ENCODE results near the gene ABCB6.
A peak's percentile ranks its signal among the peaks of the same experiment; 100 is the strongest.
"Not testable (repeated sequence)": the region's sequence is repeated elsewhere in the genome, so short reads cannot be mapped to it uniquely, and the experiment has no call there.

The ABCB6 gene

DNA sequence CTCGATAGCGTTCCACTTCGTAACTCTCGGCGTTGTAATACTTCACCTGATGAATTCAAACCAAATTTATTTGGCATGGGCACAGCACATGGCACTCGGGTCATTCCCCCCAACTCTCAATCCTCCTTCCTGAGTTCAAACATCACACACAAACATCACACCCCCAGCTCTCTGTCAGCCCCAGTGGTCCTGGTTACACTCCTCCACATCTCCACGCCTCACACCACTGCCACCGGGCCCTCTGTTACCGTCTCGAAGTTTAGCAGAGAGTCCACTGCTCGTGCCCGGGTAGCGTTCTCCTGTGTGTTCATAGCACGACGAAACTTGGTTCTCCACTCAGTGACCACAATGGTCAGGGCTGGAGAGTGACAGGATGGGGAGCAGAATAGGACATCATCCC, 4.6 kb downstream of the ABCB6 start:
- DNase-seq (ENCODE audit: low read depth in 1 of 2, low spot score in 1 of 2) = no peak

DNA sequence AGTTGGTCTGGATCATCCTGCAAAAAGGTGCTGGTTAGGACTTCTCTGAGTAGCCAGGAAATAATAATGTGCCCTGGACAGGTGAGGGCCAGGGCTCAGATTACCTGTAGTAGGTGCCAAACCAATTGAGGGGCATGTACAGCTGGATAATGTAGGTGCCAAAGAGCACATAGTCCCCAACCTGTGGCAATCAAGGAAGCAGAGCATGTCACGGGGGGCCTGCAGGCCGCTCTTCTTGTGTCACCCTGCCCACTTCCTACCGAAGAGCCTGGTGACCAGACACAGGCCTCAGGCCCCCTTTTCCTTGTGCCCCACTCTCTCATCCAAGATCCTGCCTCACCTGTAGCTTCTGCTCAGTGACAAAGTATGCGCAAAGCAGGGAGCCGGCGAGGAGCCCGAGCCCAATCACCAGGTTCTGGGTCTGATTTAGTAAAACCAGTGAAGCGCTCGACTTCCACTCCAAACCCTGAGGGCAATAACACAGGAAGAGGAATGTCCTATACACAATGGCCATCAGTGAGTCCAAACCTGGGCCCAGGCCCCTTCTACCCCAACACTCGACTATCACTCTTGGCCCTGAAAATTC, 5.2 kb downstream of the ABCB6 start:
- no peak for DNase-seq (ENCODE audit: low read depth in 1 of 2, low spot score in 1 of 2)

DNA sequence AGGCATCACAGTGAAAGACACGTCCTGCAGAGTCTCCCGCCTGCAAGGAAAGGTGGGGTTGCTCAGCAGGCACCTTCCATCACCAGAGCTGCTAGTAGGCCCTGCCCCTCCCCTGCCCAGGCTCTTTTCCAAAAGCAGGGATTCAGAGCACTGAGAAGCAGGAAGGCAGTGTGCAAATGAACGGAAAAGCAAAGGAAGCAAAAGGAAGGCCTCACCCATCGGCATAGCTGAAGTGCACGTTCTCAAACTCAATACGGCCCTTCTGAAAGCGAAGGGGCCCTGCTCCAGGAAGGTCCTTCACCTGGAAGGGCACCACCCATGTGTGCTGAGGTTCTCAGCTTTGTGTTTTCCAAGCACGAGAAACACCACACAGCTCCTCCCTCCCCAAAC, 5.7 kb downstream of the ABCB6 start:
- DNase-seq (ENCODE audit: low read depth in 1 of 2, low spot score in 1 of 2) = no peak

DNA sequence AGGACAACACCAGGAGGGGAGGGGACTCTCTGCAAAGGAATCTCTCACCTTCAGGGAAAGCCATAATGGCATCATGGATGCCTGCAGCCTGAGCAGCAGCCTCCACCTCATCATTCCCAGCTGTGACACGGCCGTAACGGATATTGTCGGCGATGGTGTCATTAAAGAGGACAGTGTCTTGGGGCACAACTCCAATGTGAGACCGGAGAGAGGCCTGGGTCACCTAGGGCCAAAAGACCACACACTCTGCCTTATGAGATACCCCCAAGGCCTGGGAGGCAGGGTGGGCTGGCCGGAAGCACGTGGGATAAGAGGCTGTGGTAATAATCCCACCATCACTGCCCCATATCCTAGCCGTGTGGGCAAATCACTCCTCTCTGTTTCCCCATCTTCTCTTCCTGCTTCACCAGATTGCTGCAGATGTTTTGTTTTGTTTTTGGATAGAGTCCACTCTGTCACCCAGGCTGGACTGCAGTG, 7.8 kb downstream of the ABCB6 start:
- no peak for DNase-seq (ENCODE audit: low read depth in 1 of 2, low spot score in 1 of 2)

DNA sequence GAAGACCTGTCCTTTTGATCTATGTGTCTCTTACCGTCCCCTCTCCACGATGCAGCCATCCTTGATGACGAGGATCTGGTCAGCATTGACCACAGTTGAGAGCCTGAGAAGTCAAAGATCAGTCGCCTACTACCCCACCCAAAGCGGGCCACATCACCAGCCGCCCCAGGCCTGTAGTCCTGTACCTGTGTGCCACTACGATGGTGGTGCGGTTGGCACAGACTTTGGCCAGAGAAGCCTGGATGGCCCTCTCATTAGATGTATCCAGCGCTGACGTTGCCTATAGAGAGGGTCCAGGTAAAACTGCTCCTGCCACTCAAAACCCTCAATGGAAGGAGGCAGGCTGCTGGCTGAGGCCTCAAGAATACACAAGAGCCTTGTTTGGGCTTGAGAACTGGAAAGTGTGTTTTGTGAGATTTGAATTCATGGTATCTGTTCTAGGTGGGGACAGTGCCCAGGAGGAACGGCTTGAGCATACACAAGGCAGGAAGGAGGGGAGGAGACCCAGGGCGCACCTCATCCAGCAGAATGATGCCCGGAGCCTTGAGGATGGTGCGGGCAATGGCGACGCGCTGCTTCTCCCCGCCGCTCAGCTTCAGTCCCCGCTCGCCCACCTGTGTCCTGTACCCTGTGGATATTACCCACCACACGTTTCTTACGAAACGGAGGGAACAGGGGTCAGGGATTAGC, 8.4 kb downstream of the ABCB6 start:
- no peak for DNase-seq (ENCODE audit: low read depth in 1 of 2, low spot score in 1 of 2)

DNA sequence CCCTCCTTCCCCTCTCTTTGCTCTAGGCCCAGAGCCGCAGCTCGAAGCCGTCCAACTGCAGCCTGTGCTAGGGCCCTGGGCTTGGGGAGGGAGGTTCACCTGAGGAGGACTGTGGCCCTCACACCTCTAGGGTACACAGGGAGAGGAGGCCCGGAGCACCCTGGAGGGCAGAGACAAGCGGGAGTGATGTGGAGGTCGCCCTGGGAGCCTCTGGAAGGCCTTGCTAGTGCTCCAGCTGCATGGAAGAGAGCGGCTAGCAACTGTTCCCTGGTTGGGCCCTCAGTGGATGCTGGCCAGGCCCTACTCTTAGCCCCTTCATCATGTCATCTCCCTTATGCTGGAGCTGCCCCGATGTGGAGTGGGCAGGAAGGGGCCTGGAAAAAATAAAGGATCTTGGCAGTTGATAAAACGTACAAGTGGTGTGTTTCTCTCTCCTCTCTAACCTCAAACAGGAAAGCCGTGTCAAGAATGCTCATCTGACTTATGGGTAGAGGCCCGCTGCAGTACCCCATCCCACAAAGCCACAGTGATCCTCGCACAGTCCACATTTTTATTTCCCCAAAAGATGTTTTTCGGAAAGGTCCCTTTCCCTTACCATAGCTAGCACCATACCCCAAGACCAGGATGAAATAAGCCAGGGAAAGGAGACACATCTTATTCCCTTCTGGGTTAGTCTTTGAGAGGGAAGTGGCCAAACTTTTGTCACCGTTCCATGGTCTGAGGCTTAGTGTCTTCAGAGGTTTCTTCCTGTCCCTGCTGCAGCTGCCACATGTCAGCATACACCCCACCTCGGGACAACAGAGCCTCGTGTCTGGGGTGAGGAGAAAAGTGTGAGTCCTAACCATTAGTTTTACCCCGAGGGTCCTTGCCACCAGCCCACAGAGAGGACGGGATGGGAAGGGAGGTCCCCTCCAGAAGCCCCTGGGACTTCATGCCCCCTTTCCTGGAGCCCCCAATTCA, 9.2 kb downstream of the ABCB6 start:
- no peak for DNase-seq (ENCODE audit: low read depth in 1 of 2, low spot score in 1 of 2)

DNA sequence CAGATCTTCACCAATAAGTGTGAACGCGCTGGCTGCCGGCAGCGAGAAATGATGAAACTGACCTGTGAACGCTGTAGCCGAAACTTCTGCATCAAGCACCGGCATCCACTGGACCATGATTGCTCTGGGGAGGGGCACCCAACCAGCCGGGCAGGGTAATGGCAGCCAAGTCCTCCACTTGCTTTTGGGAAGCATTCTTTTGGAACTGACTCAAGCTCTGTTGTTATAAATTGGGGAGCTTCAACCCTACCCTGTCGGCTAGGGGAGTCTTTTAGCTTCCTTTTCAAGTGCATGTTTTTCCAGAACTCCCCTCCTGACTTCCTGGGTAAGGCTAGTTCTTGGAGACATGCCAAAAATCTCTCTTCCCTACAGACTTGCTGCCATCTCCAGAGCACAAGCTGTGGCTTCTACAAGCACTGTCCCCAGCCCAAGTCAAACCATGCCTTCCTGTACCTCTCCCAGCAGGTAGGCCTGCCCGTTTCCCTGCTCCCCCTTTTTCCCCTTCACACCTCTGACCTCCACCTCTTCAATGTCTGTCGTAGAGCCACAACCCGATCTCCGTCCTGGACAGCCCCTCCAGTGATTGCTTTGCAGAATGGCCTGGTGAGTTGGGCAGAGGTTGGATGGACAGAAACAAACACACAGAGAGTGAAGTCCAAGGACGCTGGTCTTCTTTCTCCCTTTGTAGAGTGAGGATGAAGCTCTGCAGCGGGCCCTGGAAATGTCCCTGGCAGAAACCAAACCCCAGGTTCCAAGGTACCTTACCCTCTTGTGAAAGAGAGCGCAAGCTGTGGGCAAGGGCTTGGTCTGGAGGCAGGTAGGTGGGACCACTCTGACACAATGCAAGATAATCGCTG, 10.6 kb downstream of the ABCB6 start:
- no peak for DNase-seq (ENCODE audit: low read depth in 1 of 2, low spot score in 1 of 2)

DNA sequence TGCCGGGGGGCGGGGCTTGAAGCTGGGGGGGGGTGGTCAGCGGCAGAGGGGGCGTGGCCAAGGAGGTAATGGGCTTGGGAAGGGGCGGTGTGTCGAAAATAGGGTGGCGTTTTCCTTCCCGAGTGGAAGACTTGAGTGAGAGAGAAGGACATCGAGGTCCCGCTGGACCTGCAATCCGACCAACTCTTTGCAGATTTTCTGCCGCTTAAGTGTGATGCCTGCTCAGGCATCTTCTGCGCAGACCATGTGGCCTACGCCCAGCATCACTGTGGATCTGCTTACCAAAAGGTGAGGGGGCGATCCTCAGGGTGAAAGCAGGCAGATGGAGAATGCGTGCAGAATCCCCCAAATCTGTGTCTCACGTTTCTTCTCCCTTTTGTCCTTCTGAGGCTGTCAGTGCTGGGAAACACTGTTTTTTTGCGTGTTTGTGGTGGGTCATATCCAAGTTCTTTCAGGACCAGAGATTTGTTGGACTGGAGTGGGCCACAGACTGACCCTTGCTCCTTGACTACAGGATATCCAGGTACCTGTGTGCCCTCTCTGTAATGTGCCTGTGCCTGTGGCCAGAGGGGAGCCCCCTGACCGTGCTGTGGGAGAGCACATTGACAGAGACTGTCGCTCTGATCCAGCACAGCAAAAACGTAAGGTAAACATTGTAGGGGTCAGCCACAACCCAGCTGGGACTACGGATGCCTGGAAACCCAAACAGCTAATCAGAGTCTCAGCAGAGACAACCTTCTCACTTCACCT, 11.4 kb downstream of the ABCB6 start:
- no peak for DNase-seq (ENCODE audit: low read depth in 1 of 2, low spot score in 1 of 2)

DNA sequence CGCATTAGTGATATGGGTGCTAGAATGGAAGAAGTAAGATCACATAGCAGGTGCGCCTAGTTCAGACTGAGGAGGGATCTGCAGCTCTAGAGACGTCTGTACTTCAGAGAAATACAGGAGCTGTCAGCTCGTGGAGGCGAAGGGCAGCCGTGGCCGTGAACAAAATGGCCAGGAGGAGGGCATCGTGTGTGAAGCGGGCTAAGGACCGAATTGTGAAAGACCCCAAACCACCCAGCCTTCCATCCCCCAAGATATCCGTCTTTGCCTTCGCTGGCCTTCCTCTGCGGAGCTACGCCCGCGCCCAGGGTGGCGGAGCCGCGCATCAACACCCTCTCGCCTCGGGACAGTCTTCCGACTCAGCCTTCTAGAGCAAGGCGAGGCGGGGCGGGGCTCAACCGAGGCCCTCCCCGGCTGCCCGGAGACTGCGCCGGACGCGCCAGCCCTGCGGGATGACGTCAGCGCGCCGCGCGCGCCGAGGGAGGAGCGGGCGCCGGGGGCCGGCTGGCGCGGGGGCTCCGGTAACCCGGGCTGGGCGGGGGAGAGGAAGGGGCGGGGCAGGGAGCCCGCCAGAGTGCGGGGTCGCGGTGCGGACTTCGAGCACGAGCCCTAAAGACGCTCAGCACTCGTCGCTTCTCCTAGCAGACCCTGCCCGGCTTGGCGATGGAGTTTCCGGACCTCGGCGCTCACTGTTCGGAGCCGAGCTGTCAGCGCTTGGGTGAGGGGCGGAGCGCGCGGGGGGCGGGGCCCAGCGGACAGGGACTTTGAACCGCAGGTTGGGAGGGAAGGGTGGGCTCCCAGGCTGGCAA, 12.2 kb downstream of the ABCB6 start, which contains the start of gene ZFAND2B:
Gene ZFAND2B, plus strand, starts transcription at position 455 of the 806 bp plus-strand sequence. Its CDS starts 206 bp downstream, at position 661.
- peak; percentile 85 to 87 for DNase-seq (ENCODE audit: low read depth in 1 of 2, low spot score in 1 of 2)

DNA sequence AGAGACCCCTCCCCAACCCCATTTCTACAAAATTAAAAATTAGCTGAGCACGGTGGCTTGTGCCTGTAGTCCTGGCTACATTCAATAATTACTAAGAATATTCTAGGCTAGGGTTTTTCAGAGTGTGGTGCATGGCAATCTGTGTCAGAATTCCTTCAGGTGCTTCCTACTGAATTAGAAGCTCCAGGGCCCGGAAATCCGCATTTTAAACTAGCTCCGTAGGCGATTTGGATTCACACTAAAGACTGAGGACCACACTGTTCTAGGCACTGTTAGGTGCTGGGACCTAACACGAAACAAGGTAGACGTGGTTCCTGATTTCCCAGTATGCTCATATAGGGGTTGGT, 12.8 kb downstream of the ABCB6 start:
- no peak for DNase-seq (ENCODE audit: low read depth in 1 of 2, low spot score in 1 of 2)

DNA sequence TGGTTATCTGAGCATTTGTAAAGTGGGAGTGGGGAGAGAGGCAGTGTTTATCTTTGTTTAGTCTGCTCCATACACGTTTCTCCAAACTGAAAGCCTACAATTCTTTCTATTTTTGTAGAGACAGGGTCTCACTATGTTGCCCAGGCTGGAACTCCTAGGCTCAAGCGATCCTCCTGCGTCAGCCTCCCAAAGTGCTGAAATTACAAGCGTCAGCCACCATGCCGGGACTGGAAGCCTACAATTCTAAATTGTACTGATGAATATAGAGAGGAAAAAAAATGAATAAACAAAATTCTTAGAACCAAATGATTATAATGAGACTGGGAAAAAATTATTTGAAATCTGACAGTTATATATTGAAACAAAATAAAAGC, 13.6 kb downstream of the ABCB6 start:
- DNase-seq (ENCODE audit: low read depth in 1 of 2, low spot score in 1 of 2) = no peak

DNA sequence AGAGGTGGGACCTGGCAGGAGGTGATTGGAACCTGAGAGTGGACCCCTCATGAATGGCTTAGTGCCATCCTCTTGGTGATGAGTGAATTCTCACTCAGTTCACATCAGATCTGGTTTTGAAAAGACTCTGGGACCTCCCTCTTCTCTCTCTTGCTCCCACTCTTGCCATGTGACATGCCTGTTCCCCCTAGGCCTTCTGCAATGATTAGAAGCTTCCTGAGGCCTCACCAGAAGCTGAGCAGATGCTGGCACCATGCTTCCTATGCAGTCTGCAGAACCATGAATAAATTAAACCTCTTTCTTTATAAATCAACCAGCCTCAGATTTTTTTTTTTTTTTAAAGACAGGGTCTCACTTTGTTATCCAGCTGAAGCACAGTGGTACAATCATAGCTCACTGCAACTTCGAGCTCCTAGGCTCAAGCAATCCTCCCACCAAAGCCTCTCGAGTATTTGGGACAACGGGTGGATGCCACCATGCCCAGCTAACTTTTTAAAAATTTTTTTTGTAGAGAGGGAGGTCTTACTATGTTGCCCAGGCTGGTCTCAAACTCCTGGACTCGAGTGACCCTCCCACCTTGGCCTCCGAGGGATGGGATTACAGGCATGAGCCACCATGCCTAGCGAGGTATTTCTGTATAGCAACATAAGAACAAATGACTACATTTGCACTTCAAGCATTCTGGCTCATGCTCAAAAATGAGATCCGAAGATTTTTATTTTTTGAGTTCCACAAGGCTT, 14.2 kb downstream of the ABCB6 start:
- DNase-seq (ENCODE audit: low read depth in 1 of 2, low spot score in 1 of 2) = no peak

DNA sequence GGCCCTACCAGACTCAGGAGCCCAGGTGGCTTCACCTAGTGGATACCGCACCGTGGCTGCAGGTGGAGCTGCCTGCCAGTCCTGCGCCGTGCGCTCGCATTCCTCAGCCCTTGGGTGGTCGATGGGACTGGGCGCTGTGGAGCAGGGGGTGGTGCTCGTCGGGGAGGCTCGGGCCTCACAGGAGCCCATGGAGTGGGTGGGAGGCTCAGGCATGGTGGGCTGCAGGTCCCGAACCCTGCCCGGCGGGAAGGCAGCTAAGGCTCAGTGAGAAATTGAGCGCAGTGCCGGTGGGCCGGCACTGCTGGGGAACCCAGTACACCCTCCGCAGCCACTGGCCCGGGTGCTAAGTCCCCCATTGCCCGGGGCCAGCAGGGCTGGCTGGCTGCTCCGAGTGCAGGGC, 17.4 kb downstream of the ABCB6 start:
- DNase-seq (ENCODE audit: low read depth in 1 of 2, low spot score in 1 of 2) = not testable (repeated sequence)

DNA sequence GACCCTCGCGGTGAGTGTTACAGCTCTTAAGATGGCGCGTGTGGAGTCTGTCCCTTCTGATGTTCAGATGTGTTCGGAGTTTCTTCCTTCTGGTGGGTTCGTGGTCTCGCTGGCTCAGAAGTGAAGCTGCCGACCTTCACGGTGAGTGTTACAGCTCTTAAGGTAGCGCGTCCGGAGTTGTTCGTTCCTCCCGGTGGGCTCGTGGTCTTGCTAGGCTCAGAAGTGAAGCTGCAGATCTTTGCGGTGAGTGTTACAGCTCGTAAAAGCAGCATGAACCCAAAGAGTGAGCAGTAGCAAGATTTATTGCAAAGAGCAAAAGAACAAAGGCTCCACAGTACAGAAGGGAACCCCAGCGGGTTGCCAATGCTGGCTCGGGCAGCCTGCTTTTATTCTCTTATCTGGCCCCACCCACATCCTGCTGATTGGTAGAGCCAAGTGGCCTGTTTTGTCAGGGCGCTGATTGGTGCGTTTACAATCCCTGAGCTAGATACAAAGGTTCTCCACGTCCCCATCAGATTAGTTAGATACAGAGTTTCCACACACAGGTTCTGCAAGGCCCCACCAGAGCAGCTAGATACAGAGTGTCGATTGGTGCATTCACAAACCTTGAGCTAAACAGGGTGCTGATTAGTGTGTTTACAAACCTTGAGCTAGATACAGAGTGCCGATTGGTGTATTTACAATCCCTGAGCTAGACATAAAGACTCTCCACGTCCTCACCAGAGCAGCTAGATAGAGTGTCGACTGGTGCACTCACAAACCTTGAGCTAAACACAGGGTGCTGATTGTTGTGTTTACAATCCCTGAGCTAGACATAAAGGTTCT, 18.0 kb downstream of the ABCB6 start:
- DNase-seq (ENCODE audit: low read depth in 1 of 2, low spot score in 1 of 2) = not testable (repeated sequence)

DNA sequence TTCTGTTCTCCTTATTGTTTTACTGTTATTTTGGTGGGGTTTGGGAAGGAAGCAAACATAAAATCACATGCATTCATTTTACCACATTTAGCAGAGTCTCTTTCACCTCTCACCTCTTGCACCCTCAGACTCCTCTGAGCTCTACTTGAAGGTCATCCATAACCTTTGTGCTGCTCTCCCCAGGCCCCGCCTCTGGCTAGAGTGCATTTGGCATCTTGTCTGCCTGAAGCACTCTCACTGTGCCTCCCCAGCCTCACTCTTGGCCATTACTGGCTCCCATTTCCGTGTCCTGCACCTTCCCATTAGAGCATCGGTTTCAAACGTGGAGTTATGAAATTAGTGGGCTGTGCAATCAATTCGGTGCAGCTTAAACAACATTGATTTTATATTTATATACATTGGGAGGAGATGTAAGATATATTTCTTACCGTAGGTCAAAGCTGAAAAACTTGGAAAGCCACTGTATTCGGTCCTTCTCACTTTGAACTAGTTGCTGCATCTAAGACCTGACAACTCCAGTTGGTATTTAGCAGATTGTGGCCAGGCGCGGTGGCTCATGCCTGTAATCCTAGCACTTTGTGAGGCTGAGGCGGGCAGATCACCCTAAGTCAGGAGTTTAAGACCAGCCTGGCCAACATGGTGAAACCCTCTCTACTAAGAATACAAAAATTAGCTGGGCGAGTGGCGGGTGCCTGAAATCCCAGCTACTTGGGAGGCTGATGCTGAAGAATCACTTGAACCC, 19.1 kb downstream of the ABCB6 start:
- DNase-seq (ENCODE audit: low read depth in 1 of 2, low spot score in 1 of 2) = no peak

DNA sequence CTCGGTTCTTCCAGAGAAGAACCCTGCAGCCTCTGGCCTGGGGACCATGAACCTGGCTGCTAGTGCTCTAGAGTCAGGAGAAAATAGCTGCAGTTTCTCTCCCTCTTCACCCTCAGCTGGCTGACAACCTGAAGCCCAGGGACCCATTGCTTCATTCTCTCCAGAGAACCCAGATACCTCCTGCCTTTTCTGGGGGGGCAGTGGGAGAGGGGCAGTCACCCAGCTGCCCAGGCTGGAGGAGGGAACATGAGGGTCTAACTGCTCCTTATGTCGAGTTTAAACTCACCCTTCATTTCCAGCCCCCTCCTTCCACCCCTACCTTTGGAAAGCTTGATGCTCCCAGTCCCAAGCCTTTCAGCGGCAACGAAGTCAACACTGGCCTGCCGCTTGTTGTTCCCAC, 19.8 kb downstream of the ABCB6 start:
- no peak for DNase-seq (ENCODE audit: low read depth in 1 of 2, low spot score in 1 of 2)

DNA sequence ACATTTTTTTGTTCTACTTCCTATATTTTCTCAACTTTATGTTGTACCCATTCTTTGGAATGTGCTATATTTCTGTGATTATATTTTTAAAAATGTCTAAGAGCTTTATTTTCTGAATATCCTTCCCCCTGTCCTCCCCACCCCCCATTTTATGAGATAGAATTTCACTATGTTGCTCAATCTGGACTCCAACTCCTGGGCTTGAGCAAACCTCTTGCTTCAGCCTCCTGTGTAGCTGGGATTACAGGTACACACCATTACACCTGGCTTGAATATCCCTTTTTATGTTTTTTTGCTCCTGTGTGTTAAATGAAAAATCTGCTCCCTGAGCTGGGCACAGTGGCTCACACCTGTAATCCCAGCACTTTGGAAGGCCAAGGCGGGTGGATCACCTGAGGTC, 21.4 kb downstream of the ABCB6 start:
- DNase-seq (ENCODE audit: low read depth in 1 of 2, low spot score in 1 of 2) = no peak

All from activated CD4-positive, alpha-beta T cell treated with anti-CD3 and anti-CD28 coated beads, Interleukin-2, amount 50 U/mL, for 24 hours (primary cell).